ENCODE data around the gene RAB10. TPM values are rescaled to one million over a fixed set of nuclear protein-coding genes. Genes with fewer than 3 reads are reported as not detected.

RAB10 gene
- total RNA-seq, 2 donors from 2014 or later: 171 to 173 TPM

- DNase-seq: peak; percentile 81 to 90
- intact Hi-C loops (cut with DNase I, micrococcal nuclease): no loop called here
- peak; percentile 91 for ATAC-seq
Observed at GRCh38 chr2:26184555-26185303, 150.8 kb downstream of the RAB10 start.

- intact Hi-C loops (cut with DNase I, micrococcal nuclease): no loop called here
Observed at GRCh38 chr2:26185304-26185928, 151.5 kb downstream of the RAB10 start.

GRCh38 chr2:26185954-26186770 is 152.3 kb downstream of the RAB10 start:
- ATAC-seq: peak; percentile 14
- intact Hi-C loops (cut with DNase I, micrococcal nuclease): no loop called here
- no peak for DNase-seq

More at GRCh38 chr2:26185304-26185928, 151.5 kb downstream of the RAB10 start:
- no peak for DNase-seq
- ATAC-seq: no peak

Other genes starting within 250 kb of the RAB10 start
- 10 to 100 TPM; 30.7 to 33.8 TPM for gene ASXL2, start 155.6 kb upstream of the RAB10 start, total RNA-seq
- gene KIF3C, start 51.6 kb upstream of the RAB10 start, total RNA-seq: 1 to 10 TPM; 2.0 to 2.3 TPM
- 1 to 10 TPM; 2.7 to 7.4 TPM for gene GAREM2, start 139.0 kb downstream of the RAB10 start, total RNA-seq
- 100 to 1,000 TPM; 239 to 294 TPM for gene HADHA, start 210.5 kb downstream of the RAB10 start, total RNA-seq
- gene HADHB, start 210.9 kb downstream of the RAB10 start, total RNA-seq: 100 to 1,000 TPM; 166 to 180 TPM